Sigmoid colon (tissue), 7 donors: ENCODE measurements around the gene OSGEPL1. TPM values are rescaled to one million over a fixed set of nuclear protein-coding genes. Genes with fewer than 3 reads are reported as not detected.
"Not testable (repeated sequence)": the region's sequence is repeated elsewhere in the genome, so short reads cannot be mapped to it uniquely, and the experiment has no call there.

Experiments
- DNase-seq: peaks from one replicate; pipeline ENCODE4 v3.0.0-alpha.2; 2019
- H3K27ac ChIP-seq, 4 donors: fragments of 200-600 bp; sonication (generic); one replicate each; pipeline ENCODE4 v1.5.1; 2016 to 2019; ENCODE audit warnings: mild to moderate bottlenecking in 1 of 4
- H3K27me3 ChIP-seq, 3 donors: fragments of 200-600 bp; sonication (generic); one replicate each; pipeline ENCODE4 v1.5.1; 2019; ENCODE audit warnings: mild to moderate bottlenecking in 1 of 3
- H3K36me3 ChIP-seq, 4 donors: fragments of 200-600 bp; sonication (generic); one replicate each; pipeline ENCODE4 v1.5.1; 2016 to 2019
- H3K4me1 ChIP-seq, 4 donors: fragments of 200-600 bp; sonication (generic); one replicate each; pipeline ENCODE4 v1.5.1; 2017 to 2019
- H3K4me3 ChIP-seq, 4 donors: fragments of 200-600 bp; sonication (generic); one replicate each; pipeline ENCODE4 v1.5.1; 2017 to 2019; ENCODE audit warnings: mild to moderate bottlenecking in 2 of 4, moderate library complexity in 1 of 4
- H3K9me3 ChIP-seq, 4 donors: fragments of 200-600 bp in 3 of 4; sonication (generic) in 3 of 4; one replicate each; pipeline versions ENCODE4 v1.5.1 to v1.6.1; 2013 to 2019
- EP300 ChIP-seq, 4 donors: sonication (generic); formaldehyde crosslinking; IDR thresholded peaks; one replicate each; pipeline ENCODE4 v1.6.1; 2017; ENCODE audit warnings: antibody characterized with exemption in 4 of 4
- POLR2A ChIP-seq, 2 donors: fragments of 450-650 bp; IDR thresholded peaks; one replicate each; pipeline ENCODE4 v1.6.1; 2016; ENCODE audit warnings: antibody characterized with exemption in 2 of 2, mild to moderate bottlenecking in 2 of 2, moderate library complexity in 2 of 2
- POLR2AphosphoS5 ChIP-seq, 4 donors: sonication (generic); formaldehyde crosslinking; IDR thresholded peaks; one replicate each; pipeline ENCODE4 v1.6.1; 2017; ENCODE audit warnings: antibody characterized with exemption in 4 of 4
- WGBS, 2 donors: extraction: QIAGEN DNeasy Blood & Tissue Kit; methylation state at CpG; one replicate each; pipeline ENCODE4 v1.1.7; 2013; 5-methylcytosine and 5-hydroxymethylcytosine counted together
- intact Hi-C: fragments of 100-400 bp; cut with DNase I; formaldehyde crosslinking; loops from one replicate; pipeline ENCODE4 v1.15.1; 2023
- polyA plus RNA-seq, 3 donors: library from polyadenylated mRNA; stranded (reverse); fragments of 200-250 nt; gene quantifications; one replicate each; pipeline ENCODE4 v1.2.3, GENCODE V29; 2013
- total RNA-seq, 4 donors: library from RNA; depleted of rRNA; stranded (reverse); fragments of >200 nt; gene quantifications; one replicate each; pipeline ENCODE4 v1.1.0, GENCODE V29; 2016
- TF ChIP-seq, protein P1 (sequence below), 4 experiments: fragments of 450-650 bp in 3 of 4; fragments of 200-600 bp in 1 of 4; IDR thresholded peaks; one replicate each; pipeline ENCODE4 v1.5.1; 2016 to 2019; ENCODE audit warnings: antibody characterized with exemption in 4 of 4, mild to moderate bottlenecking in 3 of 4, moderate library complexity in 2 of 4
- donor health status: healthy with polysubstance abuse.
- donor health status: Bipolar disorder and iron deficiency.
- donor health status: healthy.

OSGEPL1 gene
- total and polyA plus RNA-seq, 7 donors = 1.2 to 10.0 (median 5.2) TPM

DNA sequence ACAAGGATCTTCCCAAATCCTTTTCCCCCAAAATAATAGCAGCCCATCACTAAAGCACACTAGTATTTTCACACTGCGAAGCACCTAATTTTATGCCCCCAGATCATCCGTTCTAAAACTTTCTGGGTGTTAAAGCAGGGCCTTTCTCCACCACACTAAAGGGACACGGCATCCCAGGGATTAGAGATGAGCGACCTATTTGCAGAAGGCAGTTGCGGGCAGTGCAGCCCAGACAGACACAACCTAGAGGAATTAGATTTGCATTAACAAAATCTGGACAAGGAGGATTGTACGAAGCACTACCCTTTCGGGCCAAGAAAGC, 402 bp downstream of the OSGEPL1 start:
- Histone ChIP-seq H3K36me3 (peaks cover 0 to 9% (median 2%) of the 10 kb centered on the region in 4 donors), H3K27ac (peak overlapping the region; percentile 88 to 93 (median 89)), H3K9me3 (no peaks in the 10 kb centered on the region), H3K4me1 (peaks cover 0 to 13% (median 9%) of the 10 kb centered on the region in 4 donors), H3K27me3 (no peaks in the 10 kb centered on the region), H3K4me3 (peak overlapping the region; percentile 64 to 74 (median 71))
- intact Hi-C loops = loop anchor here (2.0 kb wide), 2 partner anchors 23 to 101 kb away; partner anchors contain the start of genes ASNSD1, ORMDL1 and PMS1
- WGBS, 2 donors = 0 to 1% methylated on average over 7 of the region's 7 CpGs
- DNase-seq = no peak
- TF ChIP-seq POLR2AphosphoS5 (IDR thresholded peaks at IDR 0.05) = no peak
- no peak for TF ChIP-seq EP300 (IDR thresholded peaks at IDR 0.05)
- TF ChIP-seq, protein P1, sequence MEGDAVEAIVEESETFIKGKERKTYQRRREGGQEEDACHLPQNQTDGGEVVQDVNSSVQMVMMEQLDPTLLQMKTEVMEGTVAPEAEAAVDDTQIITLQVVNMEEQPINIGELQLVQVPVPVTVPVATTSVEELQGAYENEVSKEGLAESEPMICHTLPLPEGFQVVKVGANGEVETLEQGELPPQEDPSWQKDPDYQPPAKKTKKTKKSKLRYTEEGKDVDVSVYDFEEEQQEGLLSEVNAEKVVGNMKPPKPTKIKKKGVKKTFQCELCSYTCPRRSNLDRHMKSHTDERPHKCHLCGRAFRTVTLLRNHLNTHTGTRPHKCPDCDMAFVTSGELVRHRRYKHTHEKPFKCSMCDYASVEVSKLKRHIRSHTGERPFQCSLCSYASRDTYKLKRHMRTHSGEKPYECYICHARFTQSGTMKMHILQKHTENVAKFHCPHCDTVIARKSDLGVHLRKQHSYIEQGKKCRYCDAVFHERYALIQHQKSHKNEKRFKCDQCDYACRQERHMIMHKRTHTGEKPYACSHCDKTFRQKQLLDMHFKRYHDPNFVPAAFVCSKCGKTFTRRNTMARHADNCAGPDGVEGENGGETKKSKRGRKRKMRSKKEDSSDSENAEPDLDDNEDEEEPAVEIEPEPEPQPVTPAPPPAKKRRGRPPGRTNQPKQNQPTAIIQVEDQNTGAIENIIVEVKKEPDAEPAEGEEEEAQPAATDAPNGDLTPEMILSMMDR (IDR thresholded peaks at IDR 0.05) = no peak
- TF ChIP-seq POLR2A (IDR thresholded peaks at IDR 0.05) = no peak

DNA sequence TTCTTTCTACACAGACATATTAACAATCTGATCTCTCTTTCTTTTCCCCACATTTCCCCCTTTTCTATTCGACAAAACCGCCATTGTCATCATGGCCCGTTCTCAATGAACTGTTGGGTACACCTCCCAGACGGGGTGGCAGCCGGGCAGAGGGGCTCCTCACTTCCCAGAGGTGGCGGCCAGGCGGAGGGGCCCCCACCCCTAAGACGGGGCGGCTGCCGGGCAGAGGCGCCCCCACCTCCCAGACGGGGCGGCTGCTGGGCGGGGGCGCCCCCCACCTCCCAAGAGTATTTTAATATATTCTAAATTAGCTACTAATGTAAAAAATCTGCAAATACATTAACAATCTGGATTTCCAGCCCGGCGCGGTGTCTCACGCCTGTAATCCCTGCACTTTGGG, 2.4 kb downstream of the OSGEPL1 start:
- WGBS, 2 donors = 98% methylated on average over 18 of the region's 19 CpGs
- H3K36me3 ChIP-seq, H3K9me3 ChIP-seq, H3K4me3 ChIP-seq, DNase-seq, H3K27ac ChIP-seq, intact Hi-C loops, H3K27me3 ChIP-seq: not testable (repeated sequence)
- peaks cover 0 to 13% (median 9%) of the 10 kb centered on the region in 4 donors for H3K4me1 ChIP-seq

DNA sequence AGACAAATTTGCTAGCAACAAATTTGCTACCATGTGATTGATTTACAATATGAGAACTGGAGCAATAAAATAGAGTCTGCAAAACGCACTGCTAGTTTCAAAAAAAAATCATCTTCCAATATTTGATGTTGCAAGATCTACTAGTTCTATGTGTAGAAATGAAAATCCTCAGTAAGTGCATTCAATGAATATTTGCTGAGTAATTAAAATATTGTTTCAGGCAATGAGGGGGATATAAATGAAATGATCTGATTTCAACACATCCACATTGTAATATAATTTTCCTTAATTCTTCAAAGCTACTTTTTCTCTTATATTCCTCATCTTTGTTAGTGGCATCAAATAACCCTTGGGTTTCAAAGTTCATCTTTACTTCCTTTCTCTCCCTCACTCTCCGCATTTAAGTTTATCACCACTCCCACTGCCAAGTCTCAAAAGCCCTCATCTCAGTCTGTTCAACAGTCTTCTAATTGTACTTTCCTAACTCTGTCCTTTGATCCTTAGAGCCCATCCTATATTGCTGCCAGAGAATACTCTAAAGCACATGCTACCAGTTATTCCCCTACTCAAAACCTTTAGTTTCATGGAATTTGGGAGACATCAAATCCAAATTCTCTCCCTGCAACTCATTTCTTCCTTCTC, 6.2 kb downstream of the OSGEPL1 start:
- WGBS, 2 donors = 23 to 60% methylated on average over 2 of the region's 2 CpGs

DNA sequence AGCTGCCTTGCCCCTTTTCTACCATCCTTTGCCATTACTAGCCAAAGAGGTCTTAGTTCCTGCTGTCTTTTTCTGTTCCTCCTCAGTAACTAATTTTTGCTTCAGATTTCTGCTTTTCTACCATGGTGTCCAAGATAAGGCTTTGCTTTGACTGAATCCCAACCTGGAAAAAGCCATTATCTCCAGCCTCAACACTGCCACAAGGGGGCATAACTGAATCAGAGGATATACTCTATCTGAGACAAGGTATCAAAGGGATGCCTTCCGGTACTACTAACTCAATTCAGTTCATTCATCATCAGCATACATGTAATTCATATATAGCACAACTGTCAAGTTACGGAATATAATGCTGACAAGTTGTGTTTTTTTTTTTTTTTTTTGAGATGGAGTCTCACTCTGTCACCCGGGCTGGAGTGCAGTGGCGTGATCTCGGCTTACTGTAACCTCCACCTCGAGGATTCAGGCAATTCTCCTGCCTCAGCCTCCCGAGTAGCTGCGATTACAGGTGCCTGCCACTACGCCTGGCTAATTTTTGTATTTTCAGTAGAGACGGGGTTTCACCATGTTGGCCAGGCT, 11.4 kb downstream of the OSGEPL1 start:
- intact Hi-C loops = no loop called here
- no peaks in the 10 kb centered on the region for H3K4me1 ChIP-seq
- H3K9me3 ChIP-seq = no peaks in the 10 kb centered on the region
- 80 to 84% methylated on average over 10 of the region's 10 CpGs for WGBS, 2 donors
- no peak overlapping the region for H3K4me3 ChIP-seq
- DNase-seq = no peak
- H3K36me3 ChIP-seq = peaks cover 6 to 69% (median 9%) of the 10 kb centered on the region in 4 donors
- H3K27me3 ChIP-seq = no peaks in the 10 kb centered on the region
- TF ChIP-seq, protein P1 (IDR thresholded peaks at IDR 0.05) = peak; percentile 19 to 50 (median 32)
- no peak for TF ChIP-seq POLR2AphosphoS5 (IDR thresholded peaks at IDR 0.05)
- no peak overlapping the region for H3K27ac ChIP-seq

More for the DNA sequence above, 6.2 kb downstream of the OSGEPL1 start:
- intact Hi-C loops = no loop called here
- Histone ChIP-seq H3K27me3 (no peaks in the 10 kb centered on the region), H3K36me3 (peaks cover 0 to 38% (median 6%) of the 10 kb centered on the region in 4 donors), H3K4me3 (no peak overlapping the region), H3K27ac (no peak overlapping the region), H3K4me1 (peaks cover 0 to 1% (median 0%) of the 10 kb centered on the region in 4 donors), H3K9me3 (no peaks in the 10 kb centered on the region)
- DNase-seq = no peak
- TF ChIP-seq, protein P1 (IDR thresholded peaks at IDR 0.05) = no peak
- TF ChIP-seq POLR2A (IDR thresholded peaks at IDR 0.05) (no peak), POLR2AphosphoS5 (IDR thresholded peaks at IDR 0.05) (no peak), EP300 (IDR thresholded peaks at IDR 0.05) (no peak)

DNA sequence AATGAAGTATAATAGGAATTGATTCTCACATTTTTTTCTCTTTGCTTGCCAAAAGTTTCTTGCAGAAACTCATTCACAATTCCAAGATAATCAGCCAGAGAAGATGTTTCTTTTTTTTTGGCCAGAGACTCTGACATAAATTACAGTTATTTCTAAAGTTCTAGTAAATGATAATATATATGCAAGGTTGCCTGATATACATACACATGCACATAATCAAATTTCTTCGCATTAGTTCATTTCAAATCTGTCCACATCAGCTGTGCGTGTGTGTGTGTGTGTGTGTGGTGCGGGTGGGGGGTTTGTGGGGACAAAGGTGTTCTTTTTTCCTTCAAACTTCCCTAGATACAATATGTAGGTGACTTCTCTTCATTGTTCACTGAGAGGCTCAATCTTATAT, 33.2 kb downstream of the OSGEPL1 start:
- TF ChIP-seq POLR2A (IDR thresholded peaks at IDR 0.05) = no peak
- no peak for TF ChIP-seq EP300 (IDR thresholded peaks at IDR 0.05)
- TF ChIP-seq POLR2AphosphoS5 (IDR thresholded peaks at IDR 0.05) = no peak
- TF ChIP-seq, protein P1 (IDR thresholded peaks at IDR 0.05) = no peak
- Histone ChIP-seq H3K4me1 (no peaks in the 10 kb centered on the region), H3K27me3 (no peaks in the 10 kb centered on the region), H3K27ac (no peak overlapping the region), H3K36me3 (peaks cover 0 to 8% (median 0%) of the 10 kb centered on the region in 4 donors), H3K9me3 (no peaks in the 10 kb centered on the region), H3K4me3 (no peak overlapping the region)
- intact Hi-C loops = no loop called here
- DNase-seq = no peak
- WGBS, 2 donors = 86 to 87% methylated on average over 3 of the region's 3 CpGs
